ENCODE data around the gene GSDMA.
A peak's percentile ranks its signal among the peaks of the same experiment; 100 is the strongest.

GSDMA gene

GRCh38 chr17:39963829-39964228 is 1.0 kb downstream of the GSDMA start:
- no peak for DNase-seq

GRCh38 chr17:39965017-39965699 is 2.4 kb downstream of the GSDMA start:
- no peak for DNase-seq

- DNase-seq = no peak
These were observed 4.0 kb downstream of the GSDMA start for GRCh38 chr17:39966771-39967170.

- no peak for DNase-seq
These were observed 6.0 kb downstream of the GSDMA start for GRCh38 chr17:39968761-39969160.

- no peak for DNase-seq
These were observed 6.6 kb downstream of the GSDMA start for GRCh38 chr17:39969375-39969774.

GRCh38 chr17:39970157-39970692 is 7.4 kb downstream of the GSDMA start:
- no peak for DNase-seq

GRCh38 chr17:39971076-39971603 is 8.3 kb downstream of the GSDMA start:
- DNase-seq = no peak

- DNase-seq = no peak
These were observed 9.5 kb downstream of the GSDMA start for GRCh38 chr17:39972271-39972670.

GRCh38 chr17:39973496-39973895 is 10.7 kb downstream of the GSDMA start:
- DNase-seq = no peak

GRCh38 chr17:39974433-39974832 is 11.6 kb downstream of the GSDMA start:
- DNase-seq = no peak

- no peak for DNase-seq
These were observed 13.0 kb downstream of the GSDMA start for GRCh38 chr17:39975801-39976200.

GRCh38 chr17:39979016-39979670 is 16.3 kb downstream of the GSDMA start:
- no peak for DNase-seq

GRCh38 chr17:39979893-39980350 is 17.1 kb downstream of the GSDMA start:
- peak; percentile 83 for DNase-seq

- peak; percentile 100 for DNase-seq
These were observed 17.8 kb downstream of the GSDMA start, which contains the start of gene PSMD3 for GRCh38 chr17:39980351-39981206. PSMD3 (plus strand) TSS chr17:39980807; CDS start chr17:39980971, 164 bp downstream.

GRCh38 chr17:39981207-39981741 is 18.5 kb downstream of the GSDMA start:
- peak; percentile 15 for DNase-seq

- DNase-seq = peak; percentile 6
These were observed 19.1 kb downstream of the GSDMA start for GRCh38 chr17:39981766-39982375.

GRCh38 chr17:39988206-39988810 is 25.5 kb downstream of the GSDMA start:
- no peak for DNase-seq

- DNase-seq = no peak
These were observed 31.6 kb downstream of the GSDMA start for GRCh38 chr17:39994448-39994847.

GRCh38 chr17:39995438-39995837 is 32.6 kb downstream of the GSDMA start:
- DNase-seq = no peak

- no peak for DNase-seq
These were observed 33.4 kb downstream of the GSDMA start for GRCh38 chr17:39996162-39996561.

GRCh38 chr17:39996800-39997199 is 34.0 kb downstream of the GSDMA start:
- no peak for DNase-seq

- no peak for DNase-seq
These were observed 34.7 kb downstream of the GSDMA start for GRCh38 chr17:39997543-39997942.

All from hematopoietic multipotent progenitor cell treated with erythropoietin and hydrocortisone succinate and interleukin-3 and kit ligand, for 8 days (in vitro differentiated cells).